Measurements from ENCODE around the gene DDC.

DNA sequence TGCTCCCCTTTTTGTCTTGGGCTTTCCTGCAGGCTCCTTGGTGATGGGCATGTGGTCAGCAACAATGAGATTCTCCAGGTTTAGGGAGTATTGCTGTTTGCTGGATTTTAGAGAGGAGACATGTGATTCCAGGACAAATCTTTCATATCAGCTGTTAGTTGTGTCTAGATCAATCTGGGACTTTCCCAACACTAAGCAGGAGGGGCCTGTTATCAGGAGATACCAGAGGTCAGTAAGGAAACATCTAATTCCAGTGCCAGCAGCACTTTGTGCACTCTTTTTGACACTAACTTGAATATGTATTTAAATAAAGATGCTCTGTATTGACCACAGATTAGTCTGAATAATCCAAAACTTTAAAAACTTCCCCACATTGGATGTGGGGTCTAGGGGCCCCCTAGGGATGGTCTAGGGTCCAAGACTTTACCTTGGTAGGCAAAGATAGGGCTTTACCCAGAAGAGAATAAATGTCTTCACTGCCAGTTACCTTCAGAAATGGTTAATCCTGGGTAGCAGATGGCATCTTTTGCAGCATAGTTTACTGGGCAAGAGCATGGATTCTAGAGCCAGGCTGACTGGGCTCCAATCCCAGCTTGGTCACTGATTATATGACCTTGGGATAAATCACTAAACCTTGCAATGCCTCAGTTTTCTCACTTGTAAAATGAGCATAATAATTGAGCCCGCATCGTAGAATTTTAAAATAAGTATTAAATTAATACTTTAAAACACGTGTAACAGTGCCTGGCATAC is 108.7 kb downstream of the DDC start:
- TF ChIP-seq, protein P1, sequence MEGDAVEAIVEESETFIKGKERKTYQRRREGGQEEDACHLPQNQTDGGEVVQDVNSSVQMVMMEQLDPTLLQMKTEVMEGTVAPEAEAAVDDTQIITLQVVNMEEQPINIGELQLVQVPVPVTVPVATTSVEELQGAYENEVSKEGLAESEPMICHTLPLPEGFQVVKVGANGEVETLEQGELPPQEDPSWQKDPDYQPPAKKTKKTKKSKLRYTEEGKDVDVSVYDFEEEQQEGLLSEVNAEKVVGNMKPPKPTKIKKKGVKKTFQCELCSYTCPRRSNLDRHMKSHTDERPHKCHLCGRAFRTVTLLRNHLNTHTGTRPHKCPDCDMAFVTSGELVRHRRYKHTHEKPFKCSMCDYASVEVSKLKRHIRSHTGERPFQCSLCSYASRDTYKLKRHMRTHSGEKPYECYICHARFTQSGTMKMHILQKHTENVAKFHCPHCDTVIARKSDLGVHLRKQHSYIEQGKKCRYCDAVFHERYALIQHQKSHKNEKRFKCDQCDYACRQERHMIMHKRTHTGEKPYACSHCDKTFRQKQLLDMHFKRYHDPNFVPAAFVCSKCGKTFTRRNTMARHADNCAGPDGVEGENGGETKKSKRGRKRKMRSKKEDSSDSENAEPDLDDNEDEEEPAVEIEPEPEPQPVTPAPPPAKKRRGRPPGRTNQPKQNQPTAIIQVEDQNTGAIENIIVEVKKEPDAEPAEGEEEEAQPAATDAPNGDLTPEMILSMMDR (IDR thresholded peaks at IDR 0.05) = no peak
- no peak for TF ChIP-seq POLR2A (IDR thresholded peaks at IDR 0.05; ENCODE audit: low read depth)
- no peak for TF ChIP-seq POLR2AphosphoS5 (IDR thresholded peaks at IDR 0.05)

All from esophagus muscularis mucosa (tissue), 3 donors.